Glomerular visceral epithelial cell (primary cell): ENCODE measurements around the gene ARMC7.

Experiments
- DNase-seq: peaks from one replicate; pipeline ENCODE4 v3.0.0-alpha.2; 2016; ENCODE audit errors: extremely low spot score

ARMC7 gene

DNA sequence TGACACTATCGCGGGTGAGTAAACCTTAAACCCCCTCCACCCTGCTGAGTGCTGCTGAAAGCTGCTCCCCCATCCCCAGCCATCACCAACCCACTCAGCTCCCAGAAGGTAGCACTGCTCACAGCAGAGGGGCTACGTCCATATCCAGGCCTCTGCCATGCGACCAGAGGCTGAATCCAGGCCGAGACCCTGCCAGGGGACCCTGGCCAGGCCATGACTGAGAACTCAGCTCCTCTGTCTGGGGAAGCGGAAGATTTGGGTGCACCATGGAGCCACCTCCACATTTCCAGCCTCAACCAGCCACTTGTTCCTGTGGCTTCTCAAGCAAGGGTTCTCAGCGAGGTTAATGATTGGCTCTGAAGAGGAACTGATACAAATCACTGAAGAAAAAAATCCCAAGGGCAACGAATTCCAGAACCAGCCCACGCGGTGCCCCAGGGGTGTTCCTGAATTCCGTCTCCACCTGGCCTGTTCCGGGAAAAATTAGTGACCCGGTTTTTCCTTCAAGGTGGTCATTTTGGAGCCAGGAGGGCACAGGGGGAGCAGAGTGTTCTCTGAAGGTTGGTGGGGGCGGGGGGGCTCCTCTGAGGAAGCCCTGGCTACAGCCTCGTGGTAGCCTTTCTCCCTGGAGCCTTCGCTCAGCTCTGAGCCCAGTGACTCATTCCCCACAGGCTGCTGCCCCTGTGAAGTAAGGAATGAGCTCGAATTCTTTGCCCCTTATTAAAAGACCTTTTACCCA, 31.3 kb upstream of the ARMC7 start:
- peak; percentile 83 for DNase-seq

DNA sequence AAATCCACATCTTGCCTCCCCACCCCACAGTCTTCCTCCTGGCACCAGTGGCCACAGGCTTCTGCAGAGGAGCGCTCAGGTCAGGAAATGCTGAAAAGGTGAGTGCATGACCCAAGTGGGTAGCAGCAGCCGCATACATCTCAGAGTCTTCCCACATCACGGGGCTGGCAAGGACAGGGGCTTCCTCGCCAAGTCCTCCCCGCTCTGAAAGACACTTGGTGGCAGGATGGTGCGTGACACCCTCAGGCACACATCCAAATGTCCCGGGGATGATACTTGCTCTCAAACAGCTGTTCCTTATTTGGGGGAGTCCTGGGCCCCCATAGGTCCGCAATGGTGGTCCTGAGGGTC, 30.8 kb upstream of the ARMC7 start:
- DNase-seq, result no peak

DNA sequence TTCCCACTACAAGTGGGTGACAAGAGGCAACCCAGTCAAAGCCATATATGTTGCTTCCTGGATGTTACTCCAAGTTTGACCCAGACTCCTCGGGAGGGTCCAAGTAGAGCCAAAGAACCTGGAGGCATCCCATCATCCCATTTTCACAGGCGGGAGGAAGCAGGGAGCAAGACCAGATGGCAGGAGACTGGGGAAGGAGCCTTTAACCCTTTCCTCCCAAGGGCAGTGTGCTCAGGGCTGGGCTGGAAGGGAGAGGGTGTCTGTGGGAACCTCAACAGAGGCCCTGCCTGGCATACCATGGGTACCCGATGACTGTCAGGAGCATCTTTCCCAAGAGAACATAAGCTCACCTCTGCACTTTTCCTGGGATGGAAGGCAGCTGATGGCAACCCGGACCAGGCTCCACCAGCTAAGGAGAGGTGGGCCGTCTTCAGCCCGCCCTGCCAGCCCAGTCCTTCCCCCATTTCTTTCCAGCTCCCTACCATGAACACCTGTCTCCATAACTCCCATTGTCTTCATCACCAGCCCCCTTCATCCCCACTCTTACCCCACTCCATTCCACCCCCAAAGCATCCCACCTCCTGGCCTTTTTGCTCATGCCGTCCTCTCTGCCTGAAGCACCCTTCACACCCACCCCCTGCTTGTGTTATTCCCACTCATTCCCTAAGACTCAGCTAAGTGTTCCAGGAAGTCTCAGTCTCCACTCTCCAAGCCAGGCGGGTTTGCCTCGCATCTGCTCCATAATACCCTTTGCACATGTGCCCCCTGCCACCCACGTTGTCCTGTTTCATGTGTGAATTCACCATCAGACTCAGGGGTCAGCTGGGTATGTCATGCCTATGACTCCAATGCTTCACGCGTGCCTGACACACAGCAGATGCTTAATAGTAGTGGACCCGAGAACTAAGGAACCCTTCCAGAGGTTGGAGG, 27.9 kb upstream of the ARMC7 start:
- no peak for DNase-seq

GRCh38 chr17:75082683-75083082, 27.1 kb upstream of the ARMC7 start:
- no peak for DNase-seq

DNA sequence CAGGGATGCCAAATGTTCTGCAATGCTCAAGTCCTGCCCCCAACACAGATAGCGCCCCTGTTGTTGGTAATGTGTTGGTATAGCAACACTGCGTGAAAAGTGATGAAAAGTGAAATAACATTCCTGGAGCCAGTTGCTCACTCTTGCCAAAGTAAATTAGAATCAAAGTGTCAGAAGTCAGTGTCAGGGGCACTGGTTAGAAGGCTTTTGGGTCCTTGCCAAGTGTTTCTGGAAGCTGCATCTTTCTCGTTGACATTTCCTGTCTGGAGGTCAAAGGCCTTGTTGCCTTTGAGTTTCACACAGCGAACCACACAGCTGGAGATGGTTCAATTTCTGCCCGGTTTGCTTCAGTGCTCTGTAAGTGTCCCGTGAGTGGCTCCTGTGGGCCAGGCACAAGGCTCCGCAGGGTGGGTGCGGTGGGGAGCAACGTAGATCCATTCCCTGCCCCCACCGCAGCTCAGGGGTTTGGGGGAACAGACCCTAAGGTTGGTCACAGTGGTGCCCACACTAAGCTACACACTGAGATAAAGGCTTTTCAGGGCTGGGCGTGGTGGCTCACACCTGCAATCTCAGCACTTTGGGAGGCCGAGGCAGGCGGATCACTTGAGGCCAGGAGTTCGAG, 25.6 kb upstream of the ARMC7 start:
- DNase-seq, result peak; percentile 26

GRCh38 chr17:75086496-75087181, 23.1 kb upstream of the ARMC7 start:
- DNase-seq, result no peak

- no peak for DNase-seq
Observed at GRCh38 chr17:75087182-75087557, 22.6 kb upstream of the ARMC7 start.

GRCh38 chr17:75087558-75088453, 22.0 kb upstream of the ARMC7 start, which contains the start of gene SLC16A5:
TSS of gene SLC16A5 (plus strand) at chr17:75087954. CDS start at chr17:75093637, 5,683 bp downstream.
- peak; percentile 95 for DNase-seq

DNA sequence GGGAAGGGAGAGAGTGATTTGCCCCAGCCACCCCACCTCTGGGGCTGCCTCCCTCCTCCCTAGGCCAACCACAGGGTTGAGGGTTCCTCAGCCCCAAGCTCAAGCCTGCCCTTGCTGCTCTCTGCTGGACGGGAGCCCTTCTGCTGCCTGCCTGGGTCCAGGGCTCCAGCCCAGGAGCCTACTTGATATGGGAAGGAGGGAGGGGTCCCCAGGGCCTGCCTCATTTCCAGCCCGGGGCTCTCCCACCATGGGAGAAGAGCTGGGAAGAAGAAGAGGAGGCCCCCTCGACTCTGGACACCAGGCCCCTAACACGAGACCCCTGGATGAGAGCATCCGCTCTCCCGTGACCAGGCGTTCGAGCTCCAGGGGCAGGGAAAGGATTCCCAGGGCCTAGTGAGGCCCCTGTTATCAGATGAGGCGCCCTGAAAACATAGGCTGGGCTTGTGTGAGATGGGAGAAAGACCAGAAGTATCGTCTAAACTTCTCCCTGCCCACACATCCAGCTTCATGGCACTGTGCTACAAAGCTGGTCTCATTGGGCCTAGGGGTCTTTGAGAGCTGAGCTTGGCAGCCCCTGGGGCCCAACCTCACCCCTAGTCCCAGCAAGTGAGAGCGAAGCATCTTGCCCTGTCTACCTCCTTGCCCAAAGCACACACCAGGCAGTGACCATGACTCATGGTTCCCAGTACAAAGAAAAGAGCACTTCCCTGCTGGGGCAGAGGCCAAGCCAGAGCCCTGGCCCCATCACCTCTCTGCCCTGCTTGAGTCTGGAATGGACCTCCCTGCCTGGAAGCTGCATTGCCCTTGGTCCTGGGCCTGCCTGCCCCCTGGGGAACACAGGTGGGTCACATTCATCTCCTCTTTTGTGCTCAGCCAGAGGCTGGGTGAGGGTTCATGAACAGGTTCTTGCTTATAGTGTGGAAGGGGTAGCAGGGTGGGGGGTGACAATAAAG, 21.0 kb upstream of the ARMC7 start:
- DNase-seq, result peak; percentile 54

GRCh38 chr17:75090871-75091854, 18.6 kb upstream of the ARMC7 start:
- no peak for DNase-seq

- no peak for DNase-seq
Observed at GRCh38 chr17:75091855-75092327, 17.9 kb upstream of the ARMC7 start.

DNA sequence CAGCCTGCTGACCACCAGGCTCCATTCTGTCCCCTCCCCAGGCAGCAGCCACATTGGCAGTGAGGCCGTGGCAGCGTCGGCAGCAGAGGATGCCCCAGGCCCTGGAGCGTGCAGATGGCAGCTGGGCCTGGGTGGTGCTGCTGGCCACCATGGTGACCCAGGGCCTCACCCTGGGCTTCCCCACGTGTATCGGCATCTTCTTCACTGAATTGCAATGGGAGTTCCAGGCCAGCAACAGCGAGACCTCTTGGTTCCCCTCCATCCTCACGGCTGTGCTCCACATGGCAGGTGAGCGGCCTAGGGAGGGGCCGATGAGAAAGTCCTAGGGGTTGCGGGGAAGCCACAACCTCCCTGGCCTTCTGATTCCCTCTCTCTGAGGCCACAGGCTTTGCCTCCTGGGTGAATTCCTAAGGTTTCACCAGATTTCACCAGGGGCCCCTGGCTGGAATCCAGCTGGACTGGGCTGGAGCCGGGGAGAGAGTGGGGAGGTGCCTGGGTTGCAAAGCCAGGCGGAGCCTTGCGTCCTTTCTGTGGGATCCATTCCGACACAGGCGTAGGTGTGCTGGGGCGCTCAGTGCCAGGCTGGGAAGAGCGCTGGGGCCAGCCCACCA, 16.1 kb upstream of the ARMC7 start:
- DNase-seq, result no peak

DNA sequence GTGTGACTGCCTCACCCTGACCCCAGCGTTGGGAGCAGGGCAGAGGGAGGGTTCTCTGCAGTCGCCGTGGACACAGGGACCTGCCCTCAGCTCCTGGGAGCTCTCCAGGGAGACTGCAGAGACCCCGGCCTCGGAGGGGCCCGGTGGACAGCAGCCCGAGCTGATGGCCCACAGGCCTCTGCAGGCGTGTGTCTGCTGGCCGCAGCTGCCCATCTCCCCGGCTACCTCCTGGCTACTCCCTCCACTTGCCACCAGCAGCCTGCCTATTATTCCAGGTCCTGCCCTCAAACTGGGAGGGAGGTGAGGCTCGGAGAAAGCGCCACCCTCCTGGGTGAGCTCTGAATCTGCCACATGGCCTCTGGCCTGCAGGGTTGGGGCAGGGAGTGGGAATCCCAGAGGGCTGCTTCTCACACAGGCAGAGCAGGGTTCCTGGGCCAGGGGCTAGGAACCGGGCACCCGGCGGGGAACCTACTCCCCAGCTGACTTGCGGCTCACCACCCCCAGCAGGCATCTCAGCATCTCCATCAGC, 14.8 kb upstream of the ARMC7 start:
- DNase-seq, result no peak

- DNase-seq, result peak; percentile 95
Observed at GRCh38 chr17:75096082-75096625, 13.6 kb upstream of the ARMC7 start.

- DNase-seq, result no peak
Observed at GRCh38 chr17:75097865-75098264, 11.9 kb upstream of the ARMC7 start.

DNA sequence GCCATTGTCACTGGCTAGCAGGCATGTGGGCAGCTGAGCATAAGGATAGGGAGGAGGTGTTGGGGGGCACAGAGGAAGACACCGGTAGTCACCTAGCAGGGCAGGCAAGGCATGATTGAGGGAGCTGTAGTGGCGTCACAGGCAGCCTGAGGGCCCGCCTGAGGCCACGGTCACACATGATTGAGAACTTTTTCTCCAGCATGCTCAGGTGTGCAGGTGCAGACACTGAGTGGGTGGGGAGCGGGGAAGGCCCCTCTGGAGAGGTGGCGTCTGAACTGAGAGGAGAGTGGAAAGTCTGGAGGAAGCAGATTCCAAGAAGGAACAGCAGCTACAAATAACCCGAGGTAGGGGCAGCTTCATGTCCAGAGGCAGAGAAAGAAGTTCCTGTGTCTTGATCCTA, 10.9 kb upstream of the ARMC7 start:
- DNase-seq, result no peak

DNA sequence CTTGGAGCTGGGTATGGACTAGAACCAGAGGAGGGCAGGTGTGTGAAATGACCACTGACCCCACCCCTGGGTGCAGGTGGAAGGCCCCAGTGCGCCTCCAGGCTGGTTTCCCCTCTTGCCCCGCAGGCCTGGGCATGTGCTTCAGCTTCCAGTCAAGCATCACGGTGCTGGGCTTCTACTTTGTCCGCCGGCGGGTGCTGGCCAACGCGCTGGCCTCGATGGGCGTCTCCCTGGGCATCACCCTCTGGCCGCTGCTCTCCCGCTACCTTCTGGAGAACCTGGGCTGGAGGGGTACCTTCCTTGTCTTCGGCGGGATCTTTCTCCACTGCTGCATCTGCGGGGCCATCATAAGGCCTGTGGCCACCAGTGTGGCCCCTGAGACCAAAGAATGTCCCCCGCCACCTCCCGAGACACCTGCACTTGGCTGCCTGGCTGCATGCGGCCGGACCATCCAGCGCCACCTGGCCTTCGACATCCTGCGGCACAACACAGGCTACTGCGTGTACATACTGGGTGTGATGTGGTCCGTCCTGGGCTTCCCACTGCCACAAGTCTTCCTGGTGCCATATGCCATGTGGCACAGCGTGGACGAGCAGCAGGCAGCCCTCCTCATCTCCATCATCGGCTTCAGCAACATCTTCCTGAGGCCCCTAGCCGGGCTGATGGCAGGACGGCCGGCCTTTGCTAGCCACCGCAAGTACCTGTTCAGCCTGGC, 9.7 kb upstream of the ARMC7 start:
- no peak for DNase-seq
